Osteocyte (in vitro differentiated cells): ENCODE measurements around the gene TNFSF13. TPM values are rescaled to one million over a fixed set of nuclear protein-coding genes. Genes with fewer than 3 reads are reported as not detected.

Experiments used
- DNase-seq: peaks from one replicate; pipeline ENCODE4 v3.0.0; 2021; ENCODE audit warnings: mixed read lengths; ENCODE audit not compliant: unreplicated experiment; ENCODE audit errors: extremely low spot score
- H3K27ac Mint-ChIP-seq: one replicate; pipeline ENCODE4 v1.8.0; 2021; ENCODE audit warnings: mild to moderate bottlenecking, mixed read lengths; ENCODE audit not compliant: unreplicated experiment
- H3K27me3 Mint-ChIP-seq: one replicate; pipeline ENCODE4 v1.8.0; 2021; ENCODE audit warnings: mixed read lengths; ENCODE audit not compliant: unreplicated experiment
- H3K36me3 Mint-ChIP-seq: one replicate; pipeline ENCODE4 v1.8.0; 2021; ENCODE audit warnings: mixed read lengths; ENCODE audit not compliant: unreplicated experiment
- H3K4me1 Mint-ChIP-seq: one replicate; pipeline ENCODE4 v1.8.0; 2021; ENCODE audit warnings: mixed read lengths; ENCODE audit not compliant: unreplicated experiment
- H3K4me3 Mint-ChIP-seq: one replicate; pipeline ENCODE4 v1.8.0; 2021; ENCODE audit warnings: mild to moderate bottlenecking, moderate library complexity, mixed read lengths; ENCODE audit not compliant: unreplicated experiment
- H3K9me3 Mint-ChIP-seq: one replicate; pipeline ENCODE4 v1.8.0; 2021; ENCODE audit warnings: mixed read lengths; ENCODE audit not compliant: unreplicated experiment
- CTCF ChIP-seq: fragments of 200-600 bp; sonication (generic); IDR thresholded peaks from 2 replicates; pipeline ENCODE4 v1.5.0; 2021; ENCODE audit warnings: antibody characterized with exemption, mild to moderate bottlenecking, moderate library complexity
- total RNA-seq: library from RNA; stranded (reverse); gene quantifications from 2 replicates; pipeline ENCODE4 v1.2.1, GENCODE V29; 2021

TNFSF13 gene
- total RNA-seq, 1 donor from 2014 or later: 1.5 TPM

- H3K9me3 Mint-ChIP-seq: no peaks in the 10 kb centered on the region
- no peak for DNase-seq
- H3K4me3 Mint-ChIP-seq: peak within 1 kb of the TSS; percentile 68
- TF ChIP-seq CTCF: peak; percentile 27
- H3K27ac Mint-ChIP-seq: peak within 1 kb of the TSS; percentile 42
- peaks cover 14% of the 10 kb centered on the region for H3K4me1 Mint-ChIP-seq
- H3K27me3 Mint-ChIP-seq: peaks cover 2% of the 10 kb centered on the region
- H3K36me3 Mint-ChIP-seq: no peaks in the 10 kb centered on the region
Observed at GRCh38 chr17:7548585-7549400, 9.8 kb upstream of the TNFSF13 start, which contains the start of gene TNFSF12. Gene TNFSF12 (plus strand): TSS chr17:7549058. CDS start chr17:7549154, 96 bp downstream.

GRCh38 chr17:7549401-7550055, 9.0 kb upstream of the TNFSF13 start:
- TF ChIP-seq CTCF: no peak
- Mint-ChIP-seq H3K4me3 (peak overlapping the region; percentile 66), H3K27me3 (no peaks in the 10 kb centered on the region), H3K9me3 (no peaks in the 10 kb centered on the region), H3K4me1 (peaks cover 14% of the 10 kb centered on the region), H3K36me3 (no peaks in the 10 kb centered on the region), H3K27ac (peak overlapping the region; percentile 42)
- DNase-seq: no peak

- no peaks in the 10 kb centered on the region for H3K9me3 Mint-ChIP-seq
- H3K36me3 Mint-ChIP-seq: no peaks in the 10 kb centered on the region
- TF ChIP-seq CTCF: no peak
- no peak for DNase-seq
- H3K27me3 Mint-ChIP-seq: no peaks in the 10 kb centered on the region
- no peak overlapping the region for H3K4me3 Mint-ChIP-seq
- H3K27ac Mint-ChIP-seq: peak overlapping the region; percentile 42
- H3K4me1 Mint-ChIP-seq: peaks cover 14% of the 10 kb centered on the region
Observed at GRCh38 chr17:7550344-7550743, 8.2 kb upstream of the TNFSF13 start.

GRCh38 chr17:7551396-7551795, 7.2 kb upstream of the TNFSF13 start:
- H3K4me1 Mint-ChIP-seq: peaks cover 14% of the 10 kb centered on the region
- no peaks in the 10 kb centered on the region for H3K9me3 Mint-ChIP-seq
- no peak overlapping the region for H3K27ac Mint-ChIP-seq
- H3K27me3 Mint-ChIP-seq: no peaks in the 10 kb centered on the region
- TF ChIP-seq CTCF: no peak
- no peak overlapping the region for H3K4me3 Mint-ChIP-seq
- H3K36me3 Mint-ChIP-seq: no peaks in the 10 kb centered on the region
- no peak for DNase-seq

GRCh38 chr17:7552621-7553051, 5.9 kb upstream of the TNFSF13 start:
- Mint-ChIP-seq H3K27me3 (no peaks in the 10 kb centered on the region), H3K9me3 (no peaks in the 10 kb centered on the region), H3K27ac (no peak overlapping the region)

More at GRCh38 chr17:7552621-7553051, 5.9 kb upstream of the TNFSF13 start:
- peaks cover 14% of the 10 kb centered on the region for H3K4me1 Mint-ChIP-seq
- H3K4me3 Mint-ChIP-seq: no peak overlapping the region
- no peaks in the 10 kb centered on the region for H3K36me3 Mint-ChIP-seq
- TF ChIP-seq CTCF: no peak
- no peak for DNase-seq
